H1 (cell line): Measurements from ENCODE around the gene TWIST2. TPM values are rescaled to one million over a fixed set of nuclear protein-coding genes. Genes with fewer than 3 reads are reported as not detected.

Experiments
- CTCF ChIA-PET: fragments of 300-600 bp; sonication (Branson Sonifier 250); formaldehyde crosslinking; loops from one replicate; lab custom pipeline; 2021; ENCODE audit not compliant: partially characterized antibody; lab: Charles Lee
- POLR2A ChIA-PET: fragments of 300-600 bp; sonication (Branson Sonifier 250); formaldehyde crosslinking; loops from one replicate; lab custom pipeline; 2021; ENCODE audit warnings: inconsistent platforms; ENCODE audit not compliant: partially characterized antibody; lab: Charles Lee
- DNase-seq, 2 experiments: peaks; one replicate each; pipeline versions ENCODE4 v3.0.0 to v3.0.0-alpha.2; 2010 to 2022; ENCODE audit warnings: low spot score in 2 of 2, low read depth in 1 of 2, mixed read lengths in 1 of 2
- FAIRE-seq: peaks from 2 replicates; lab custom pipeline; 2011; peaks lifted over from hg19 to GRCh38; lab: Jason Lieb, UNC
- H2AFZ ChIP-seq: 2 replicates; pipeline ENCODE4 v1.8.1; 2012; ENCODE audit warnings: low read length, inconsistent platforms
- H2AK5ac ChIP-seq: 2 replicates; pipeline ENCODE4 v1.6.1; 2013; ENCODE audit warnings: low read depth, low read length
- H2BK120ac ChIP-seq: replicated peaks from 2 replicates; pipeline ENCODE3; 2013; ENCODE audit warnings: low read depth, low read length, inconsistent platforms
- H2BK12ac ChIP-seq: 2 replicates; pipeline ENCODE4 v1.6.1; 2013; ENCODE audit warnings: low read depth, low read length
- H2BK15ac ChIP-seq: 2 replicates; pipeline ENCODE4 v1.6.1; 2013; ENCODE audit warnings: low read length
- H2BK20ac ChIP-seq: 2 replicates; pipeline ENCODE4 v1.6.1; 2013; ENCODE audit warnings: low read length
- H2BK5ac ChIP-seq: 2 replicates; pipeline ENCODE4 v1.6.1; 2013; ENCODE audit warnings: low read depth, low read length
- H3K14ac ChIP-seq: 2 replicates; pipeline ENCODE4 v1.6.1; 2013; ENCODE audit warnings: inconsistent platforms; ENCODE audit not compliant: insufficient read length
- H3K18ac ChIP-seq: 2 replicates; pipeline ENCODE4 v1.6.1; 2013; ENCODE audit warnings: low read length; ENCODE audit errors: extremely low read depth
- H3K23ac ChIP-seq: 2 replicates; pipeline ENCODE4 v1.6.1; 2013; ENCODE audit warnings: inconsistent platforms; ENCODE audit not compliant: insufficient read length
- H3K23me2 ChIP-seq: 2 replicates; pipeline ENCODE4 v1.6.1; 2013; ENCODE audit warnings: low read depth, low read length
- H3K27ac ChIP-seq: 2 replicates; pipeline ENCODE4 v1.6.1; 2011; ENCODE audit warnings: low read depth, low read length, inconsistent platforms
- H3K27me3 ChIP-seq, 4 experiments: replicated peaks in 1 of 4; 1 replicate in 1 of 4; 2 replicates in 3 of 4; pipeline versions ENCODE4 v1.6.1 to v1.8.1; 2011 to 2013; ENCODE audit warnings: low read length in 3 of 4, mild to moderate bottlenecking in 3 of 4, inconsistent platforms in 2 of 4, mixed read lengths in 2 of 4, moderate library complexity in 1 of 4; ENCODE audit not compliant: control insufficient read depth in 3 of 4, insufficient read depth in 3 of 4; ENCODE audit errors: extremely low read depth in 1 of 4
- H3K36me3 ChIP-seq, 4 experiments: 2 replicates each; pipeline versions ENCODE4 v1.6.1 to v1.8.1; 2011 to 2013; ENCODE audit warnings: mild to moderate bottlenecking in 4 of 4, low read length in 3 of 4, moderate library complexity in 2 of 4, control low read depth in 1 of 4, inconsistent platforms in 1 of 4; ENCODE audit not compliant: insufficient read depth in 4 of 4, control insufficient read depth in 2 of 4
- H3K4ac ChIP-seq: replicated peaks from 2 replicates; pipeline ENCODE3; 2013; ENCODE audit warnings: low read length, low read depth, mixed read lengths, inconsistent platforms; ENCODE audit not compliant: insufficient read length
- H3K4me1 ChIP-seq, 4 experiments: replicated peaks in 1 of 4; 1 replicate in 1 of 4; 2 replicates in 3 of 4; pipeline versions ENCODE4 v1.6.1 to v1.8.1; 2011 to 2013; ENCODE audit warnings: low read length in 3 of 4, inconsistent platforms in 2 of 4, mixed read lengths in 1 of 4; ENCODE audit not compliant: insufficient read depth in 4 of 4, control insufficient read depth in 3 of 4
- H3K4me2 ChIP-seq, 2 experiments: 2 replicates each; pipeline versions ENCODE4 v1.6.1 to v1.8.1; 2011 to 2013; ENCODE audit warnings: low read depth in 2 of 2, low read length in 2 of 2, control low read depth in 1 of 2, inconsistent platforms in 1 of 2, mild to moderate bottlenecking in 1 of 2; ENCODE audit not compliant: insufficient read depth in 1 of 2
- H3K4me3 ChIP-seq, 4 experiments: fragments of 200-600, 300-600 bp in 1 of 4; sonication (generic), shearing (Covaris generic), sonication (Bioruptor Twin) in 1 of 4; 2 replicates each; pipeline versions ENCODE4 v1.5.1 to v1.8.1; 2011 to 2016; ENCODE audit warnings: low read length in 4 of 4, low read depth in 3 of 4, control low read depth in 2 of 4, inconsistent platforms in 2 of 4, mild to moderate bottlenecking in 2 of 4, mixed read lengths in 1 of 4, moderate library complexity in 1 of 4; ENCODE audit not compliant: insufficient read depth in 2 of 4; ENCODE audit errors: extremely low read depth in 1 of 4
- H3K56ac ChIP-seq: replicated peaks from 2 replicates; pipeline ENCODE3; 2013; ENCODE audit warnings: low read depth, mild to moderate bottlenecking, mixed read lengths, low read length, inconsistent platforms; ENCODE audit not compliant: insufficient read length
- H3K79me1 ChIP-seq: 2 replicates; pipeline ENCODE4 v1.6.1; 2013; ENCODE audit warnings: low read depth, low read length, control low read depth
- H3K79me2 ChIP-seq, 2 experiments: 2 replicates each; pipeline versions ENCODE4 v1.6.1 to v1.8.1; 2012 to 2013; ENCODE audit warnings: low read length in 2 of 2, mild to moderate bottlenecking in 2 of 2, inconsistent platforms in 1 of 2; ENCODE audit not compliant: insufficient read depth in 2 of 2, control insufficient read depth in 1 of 2
- H3K9ac ChIP-seq, 4 experiments: replicated peaks in 1 of 4; 1 replicate in 1 of 4; 2 replicates in 3 of 4; pipeline versions ENCODE4 v1.6.1 to v1.8.1; 2011 to 2013; ENCODE audit warnings: low read depth in 3 of 4, low read length in 3 of 4, control low read depth in 2 of 4, mild to moderate bottlenecking in 2 of 4, moderate library complexity in 2 of 4, inconsistent platforms in 1 of 4; ENCODE audit errors: extremely low read depth in 1 of 4
- H3K9me3 ChIP-seq, 2 experiments: 2 replicates each; pipeline versions ENCODE4 v1.6.1 to v1.8.1; 2012 to 2013; ENCODE audit warnings: mild to moderate bottlenecking in 2 of 2, moderate library complexity in 2 of 2, control low read depth in 1 of 2, inconsistent platforms in 1 of 2, low read depth in 1 of 2, low read length in 1 of 2, mixed read lengths in 1 of 2; ENCODE audit not compliant: insufficient read depth in 2 of 2
- H4K20me1 ChIP-seq, 2 experiments: replicated peaks in 1 of 2; 2 replicates each; pipeline versions ENCODE3 to v1.8.1; 2011 to 2013; ENCODE audit warnings: inconsistent platforms in 2 of 2, low read length in 2 of 2, mild to moderate bottlenecking in 1 of 2; ENCODE audit not compliant: insufficient read depth in 2 of 2, control insufficient read depth in 1 of 2
- H4K5ac ChIP-seq: 2 replicates; pipeline ENCODE4 v1.6.1; 2013; ENCODE audit warnings: low read length, low read depth, mixed read lengths, inconsistent platforms; ENCODE audit not compliant: insufficient read length
- H4K8ac ChIP-seq: 2 replicates; pipeline ENCODE4 v1.8.0; 2013; ENCODE audit warnings: mild to moderate bottlenecking, moderate library complexity, low read length, inconsistent platforms; ENCODE audit not compliant: insufficient read depth; ENCODE audit errors: extremely low read depth
- H4K91ac ChIP-seq: replicated peaks from 2 replicates; pipeline ENCODE3; 2013; ENCODE audit warnings: low read length, mixed read lengths, inconsistent platforms; ENCODE audit not compliant: insufficient read length
- BRCA1 ChIP-seq: IDR thresholded peaks from 2 replicates; pipeline ENCODE4 v1.6.1; 2012; ENCODE audit warnings: low read depth, low read length, improper control_type of control experiment
- CBX5 ChIP-seq: fragments of 300-800, 300-1000 bp; sonication (generic); IDR thresholded peaks from 2 replicates; pipeline ENCODE4 v1.7.1; 2016; ENCODE audit warnings: antibody characterized with exemption, low read length, low read depth
- CHD1 ChIP-seq: IDR thresholded peaks from 2 replicates; pipeline ENCODE4 v1.6.1; 2012; ENCODE audit warnings: low read depth, low read length, improper control_type of control experiment
- CHD2 ChIP-seq: IDR thresholded peaks from 2 replicates; pipeline ENCODE4 v1.6.1; 2012; ENCODE audit warnings: low read length, improper control_type of control experiment
- E2F6 ChIP-seq: IDR thresholded peaks from 2 replicates; pipeline ENCODE4 v1.6.1; 2012; ENCODE audit warnings: inconsistent platforms
- EGR1 ChIP-seq: IDR thresholded peaks from 2 replicates; pipeline ENCODE4 v1.6.1; 2011; ENCODE audit warnings: low read depth, low read length, borderline replicate concordance
- JUND ChIP-seq: IDR thresholded peaks from 2 replicates; pipeline ENCODE4 v1.6.1; 2011; ENCODE audit warnings: mild to moderate bottlenecking, improper control_type of control experiment, low read length
- POLR2A ChIP-seq, 2 experiments: IDR thresholded peaks; 1 replicate in 1 of 2; 2 replicates in 1 of 2; pipeline ENCODE4 v1.6.1; 2011; ENCODE audit warnings: low read depth in 2 of 2, low read length in 2 of 2, mild to moderate bottlenecking in 2 of 2; ENCODE audit errors: control extremely low read depth in 1 of 2
- POLR2AphosphoS5 ChIP-seq: IDR thresholded peaks from 2 replicates; pipeline ENCODE4 v1.6.1; 2011; ENCODE audit warnings: low read depth, low read length
- RNF2 ChIP-seq: fragments of 200-900, 300-1000 bp; sonication (generic); IDR thresholded peaks from 2 replicates; pipeline ENCODE4 v1.7.1; 2016; ENCODE audit warnings: borderline replicate concordance, low read depth, mild to moderate bottlenecking, antibody characterized with exemption, low read length; ENCODE audit not compliant: poor library complexity, severe bottlenecking; ENCODE audit errors: missing control alignments
- SAP30 ChIP-seq: fragments of 300-600 bp; sonication (generic); IDR thresholded peaks from 2 replicates; pipeline ENCODE4 v1.7.1; 2012; ENCODE audit warnings: low read length, moderate library complexity, mild to moderate bottlenecking, inconsistent platforms; ENCODE audit not compliant: insufficient read depth, insufficient replicate concordance
- SIRT6 ChIP-seq: IDR thresholded peaks from one replicate; pipeline ENCODE4 v1.7.1; 2012; ENCODE audit warnings: low read length, inconsistent platforms
- SRF ChIP-seq: IDR thresholded peaks from 2 replicates; pipeline ENCODE4 v1.6.1; 2011; ENCODE audit warnings: mild to moderate bottlenecking, low read depth, low read length, moderate library complexity
- WGBS, 2 experiments: shearing (Covaris generic) in 1 of 2; methylation state at CpG; one replicate each; pipeline versions ENCODE4 v1.1.6 to v1.1.7; 2013 to 2015; ENCODE audit warnings: low lambda C conversion rate in 2 of 2, mixed read lengths in 2 of 2, inconsistent platforms in 1 of 2, low coverage in 1 of 2, missing lambda C conversion rate in 1 of 2; ENCODE audit not compliant: insufficient replicate concordance in 2 of 2, insufficient coverage in 1 of 2, insufficient read length in 1 of 2; ENCODE audit errors: extremely low coverage in 1 of 2, missing lambda C conversion rate in 1 of 2; 5-methylcytosine and 5-hydroxymethylcytosine counted together
- polyA plus RNA-seq, 7 experiments: library from polyadenylated mRNA; depleted of rRNA in 3 of 7; stranded (reverse) in 5 of 7; unstranded in 2 of 7; fragments of >200 nt in 5 of 7; fragments of 200-250 nt in 2 of 7; gene quantifications; 1 replicate in 5 of 7; 2 replicates in 1 of 7; 4 replicates in 1 of 7; pipeline versions ENCODE4 v1.2.1 to v1.2.3, GENCODE V29; 2011 to 2013; ENCODE audit warnings: missing spikeins in 2 of 7, mixed read lengths in 2 of 7
- total RNA-seq: library from RNA; stranded (reverse); fragmentation: NEBNext Ultra II Directional; extraction: Animal tissue kit (Norgen Biotek cat#: 25700); gene quantifications from 2 replicates; pipeline ENCODE4 v1.2.1, GENCODE V29; 2021

The TWIST2 gene
- total and polyA plus RNA-seq, 2 of the 8 experiments (the other 6 are each of a cell fraction or from before 2014, with no cell fraction given): 2.6 to 4.3 TPM

GRCh38 chr2:238816291-238816690 lies 31.6 kb upstream of the TWIST2 start:
- Histone ChIP-seq H3K4me2 (no peak overlapping the region), H2AFZ (no peak overlapping the region), H3K23ac (no peak overlapping the region), H3K56ac (no peak overlapping the region), H4K20me1 (no peaks in the 10 kb centered on the region), H4K8ac (no peak overlapping the region), H2BK20ac (no peak overlapping the region), H3K4me3 (no peak overlapping the region), H3K4ac (no peak overlapping the region), H2BK120ac (no peak overlapping the region), H3K27me3 (no peaks in the 10 kb centered on the region), H3K27ac (no peak overlapping the region), H4K91ac (no peak overlapping the region), H2BK15ac (no peak overlapping the region), H3K18ac (no peak overlapping the region), H2BK5ac (no peak overlapping the region), H3K9me3 (no peaks in the 10 kb centered on the region), H3K9ac (no peak overlapping the region), H3K14ac (no peak overlapping the region), H3K79me1 (no peaks in the 10 kb centered on the region), H3K36me3 (no peaks in the 10 kb centered on the region), H3K4me1 (peaks cover 0 to 5% (median 3%) of the 10 kb centered on the region in 4 experiments; a peak in 3 of 7 replicates), H3K23me2 (no peaks in the 10 kb centered on the region), H2BK12ac (no peak overlapping the region), H4K5ac (no peak overlapping the region), H3K79me2 (no peaks in the 10 kb centered on the region; a peak in 1 of 4 replicates), H2AK5ac (no peak overlapping the region)
- CTCF ChIA-PET: no interaction called here
- WGBS, 2 experiments: 85% methylated on average over 2 of the region's 2 CpGs; no CpG with 5 or more reads in 1 of the 2 experiments
- POLR2A ChIA-PET: no interaction called here
- FAIRE-seq (no peak), DNase-seq (no peak)
- TF ChIP-seq SIRT6 (no peak), CBX5 (no peak), SRF (no peak), CHD2 (no peak), JUND (no peak), POLR2A (IDR thresholded peaks at IDR 0.05; ENCODE audit: control extremely low read depth in 1 of 2, low read depth in 2 of 2, low read length in 2 of 2) (no peak), EGR1 (no peak), SAP30 (no peak), CHD1 (no peak), RNF2 (no peak), BRCA1 (no peak), E2F6 (no peak), POLR2AphosphoS5 (no peak)
